Smooth muscle cell (in vitro differentiated cells): ENCODE results near the gene SHROOM2. TPM values are rescaled to one million over a fixed set of nuclear protein-coding genes. Genes with fewer than 3 reads are reported as not detected.

ENCODE experiments used
- DNase-seq: peaks from one replicate; lab custom pipeline; 2025; ENCODE audit not compliant: unreplicated experiment; lab: John Stamatoyannopoulos, UW
- H2AFZ ChIP-seq: fragments of 200-600 bp; sonication (generic); 2 replicates; pipeline ENCODE4 v1.6.0; 2016; ENCODE audit warnings: antibody characterized with exemption, low read depth, mild to moderate bottlenecking
- H3F3A ChIP-seq: fragments of 200-600 bp; sonication (generic); 2 replicates; pipeline ENCODE4 v1.6.0; 2017; ENCODE audit warnings: antibody characterized with exemption, low read depth
- H3K27ac ChIP-seq: fragments of 200-600 bp; sonication (generic); 2 replicates; pipeline ENCODE4 v1.5.1; 2016; ENCODE audit warnings: low read depth, mild to moderate bottlenecking
- H3K27me3 ChIP-seq: fragments of 200-600 bp; sonication (generic); 2 replicates; pipeline ENCODE4 v1.6.1; 2016; ENCODE audit warnings: low read depth, mild to moderate bottlenecking
- H3K36me3 ChIP-seq: fragments of 200-600 bp; sonication (generic); 2 replicates; pipeline ENCODE4 v1.5.1; 2016; ENCODE audit warnings: low read depth
- H3K4me1 ChIP-seq: fragments of 200-600 bp; sonication (generic); 2 replicates; pipeline ENCODE4 v1.5.1; 2016; ENCODE audit warnings: low read depth
- H3K4me2 ChIP-seq: fragments of 200-600 bp; sonication (generic); 2 replicates; pipeline ENCODE4 v1.6.0; 2016; ENCODE audit warnings: mild to moderate bottlenecking
- H3K4me3 ChIP-seq: fragments of 200-600 bp; sonication (generic); 2 replicates; pipeline ENCODE4 v1.5.1; 2016; ENCODE audit warnings: mild to moderate bottlenecking
- H3K79me2 ChIP-seq: fragments of 200-600 bp; sonication (generic); 2 replicates; pipeline ENCODE4 v1.6.0; 2016; ENCODE audit warnings: low read depth, mild to moderate bottlenecking
- H3K9ac ChIP-seq: fragments of 200-600 bp; sonication (generic); 2 replicates; pipeline ENCODE4 v1.6.0; 2016; ENCODE audit warnings: low read depth
- H3K9me3 ChIP-seq: fragments of 200-600 bp; sonication (generic); replicated peaks from 2 replicates; pipeline ENCODE4 v1.5.1; 2016; ENCODE audit warnings: low read depth
- H4K20me1 ChIP-seq: fragments of 200-600 bp; sonication (generic); 2 replicates; pipeline ENCODE4 v1.6.0; 2016; ENCODE audit warnings: low read depth
- WGBS: methylation state at CpG from one replicate; pipeline ENCODE4 v1.1.7; 2016; ENCODE audit warnings: low lambda C conversion rate; 5-methylcytosine and 5-hydroxymethylcytosine counted together
- polyA plus RNA-seq: library from polyadenylated mRNA; unstranded; fragments of >200 nt; fragmentation: Nextera tagmentation; extraction: Ambion mirVana; gene quantifications from 2 replicates; pipeline ENCODE4 v1.2.1, GENCODE V29; 2016
- total RNA-seq: library from RNA; depleted of rRNA; stranded (reverse); fragments of >200 nt; gene quantifications from 2 replicates; pipeline ENCODE4 v1.2.3, GENCODE V29; 2014
- TF ChIP-seq, protein P1 (sequence below): fragments of 200-600 bp; sonication (generic); IDR thresholded peaks from 2 replicates; pipeline ENCODE4 v1.5.1; 2017; ENCODE audit warnings: borderline replicate concordance, mild to moderate bottlenecking, antibody characterized with exemption; ENCODE audit not compliant: insufficient read depth, poor library complexity, severe bottlenecking

Gene SHROOM2
- total and polyA plus RNA-seq, 2 experiments from 2014 or later: 5.5 to 8.9 TPM

DNA sequence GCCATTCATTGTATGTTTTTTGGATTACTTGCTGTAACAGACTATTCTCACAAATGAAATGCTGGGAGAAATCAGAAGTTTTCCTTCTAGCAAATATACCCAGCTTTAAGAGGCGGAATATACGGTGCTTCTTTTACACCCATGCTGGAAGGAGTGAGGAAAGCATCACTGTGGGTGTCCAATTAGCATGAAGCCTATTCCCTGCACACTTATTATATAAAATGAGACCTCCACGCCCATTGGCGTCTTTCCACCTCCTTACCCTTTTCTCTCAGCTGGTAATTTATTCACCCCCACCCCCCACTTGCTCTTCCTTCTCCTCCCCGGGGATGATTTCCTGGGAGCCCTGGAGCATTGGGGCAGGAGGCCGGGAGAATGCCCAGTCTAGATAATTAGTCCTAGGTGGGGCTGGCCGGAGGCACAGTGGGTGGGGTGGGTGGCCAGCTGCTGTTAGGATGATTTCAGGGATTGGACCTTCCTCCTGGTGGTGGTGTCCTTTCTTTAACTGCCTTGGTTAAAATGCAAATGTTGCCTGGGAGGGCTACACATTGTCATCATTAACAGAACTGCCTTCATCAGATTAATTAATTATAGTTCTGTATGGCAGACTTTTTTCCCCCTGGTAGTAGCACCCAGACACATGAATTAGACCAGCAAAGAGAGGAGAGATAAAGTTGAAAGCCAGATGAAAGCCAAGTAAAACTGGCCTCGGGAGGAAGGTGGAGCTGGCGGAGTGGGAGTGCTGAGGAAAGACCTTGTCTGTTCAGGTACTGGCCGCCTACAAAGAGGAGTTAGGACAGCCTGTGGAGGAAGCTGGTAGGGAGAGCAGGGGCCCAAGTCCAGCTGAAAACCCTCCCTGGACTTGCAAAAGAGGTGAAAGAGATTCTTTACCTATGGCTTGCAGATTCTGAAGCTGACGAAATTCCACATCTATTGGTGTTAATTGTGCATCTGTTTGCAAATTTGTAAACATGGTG, 11.4 kb downstream of the SHROOM2 start:
- Histone ChIP-seq H3K27me3 (no peaks in the 10 kb centered on the region), H3K9ac (no peak overlapping the region), H3K9me3 (no peaks in the 10 kb centered on the region), H3K36me3 (no peaks in the 10 kb centered on the region), H3K4me3 (no peak overlapping the region), H2AFZ (no peak overlapping the region), H4K20me1 (no peaks in the 10 kb centered on the region), H3K27ac (no peak overlapping the region), H3K4me1 (no peaks in the 10 kb centered on the region), H3K4me2 (no peak overlapping the region), H3K79me2 (peaks cover 3% of the 10 kb centered on the region), H3F3A (no peaks in the 10 kb centered on the region)
- 73% methylated on average over 11 of the region's 11 CpGs for WGBS
- TF ChIP-seq, protein P1, sequence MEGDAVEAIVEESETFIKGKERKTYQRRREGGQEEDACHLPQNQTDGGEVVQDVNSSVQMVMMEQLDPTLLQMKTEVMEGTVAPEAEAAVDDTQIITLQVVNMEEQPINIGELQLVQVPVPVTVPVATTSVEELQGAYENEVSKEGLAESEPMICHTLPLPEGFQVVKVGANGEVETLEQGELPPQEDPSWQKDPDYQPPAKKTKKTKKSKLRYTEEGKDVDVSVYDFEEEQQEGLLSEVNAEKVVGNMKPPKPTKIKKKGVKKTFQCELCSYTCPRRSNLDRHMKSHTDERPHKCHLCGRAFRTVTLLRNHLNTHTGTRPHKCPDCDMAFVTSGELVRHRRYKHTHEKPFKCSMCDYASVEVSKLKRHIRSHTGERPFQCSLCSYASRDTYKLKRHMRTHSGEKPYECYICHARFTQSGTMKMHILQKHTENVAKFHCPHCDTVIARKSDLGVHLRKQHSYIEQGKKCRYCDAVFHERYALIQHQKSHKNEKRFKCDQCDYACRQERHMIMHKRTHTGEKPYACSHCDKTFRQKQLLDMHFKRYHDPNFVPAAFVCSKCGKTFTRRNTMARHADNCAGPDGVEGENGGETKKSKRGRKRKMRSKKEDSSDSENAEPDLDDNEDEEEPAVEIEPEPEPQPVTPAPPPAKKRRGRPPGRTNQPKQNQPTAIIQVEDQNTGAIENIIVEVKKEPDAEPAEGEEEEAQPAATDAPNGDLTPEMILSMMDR: no peak
- DNase-seq: no peak

DNA sequence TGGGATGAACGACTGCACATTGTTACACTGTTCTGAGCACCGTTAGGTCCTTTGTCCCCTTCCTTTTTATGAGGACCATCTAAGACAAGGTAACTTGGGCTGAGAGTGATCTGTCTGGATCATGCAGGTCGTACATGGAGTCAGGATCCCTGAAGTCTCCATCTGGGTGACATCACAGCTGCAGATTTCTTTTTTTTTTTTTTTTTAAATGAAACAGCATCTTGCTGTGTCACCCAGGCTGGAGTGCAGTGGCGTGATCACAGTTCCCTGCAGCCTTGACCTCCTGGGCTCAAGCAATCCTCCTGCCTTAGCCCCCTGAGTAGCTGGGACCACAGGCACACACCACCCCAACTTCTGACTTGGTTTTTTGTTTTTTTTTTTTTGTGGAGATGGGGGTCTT, 16.5 kb downstream of the SHROOM2 start:
- no peak overlapping the region for H3K4me3 ChIP-seq
- H3F3A ChIP-seq: no peaks in the 10 kb centered on the region
- no peak overlapping the region for H2AFZ ChIP-seq
- H3K27me3 ChIP-seq: no peaks in the 10 kb centered on the region
- H3K9ac ChIP-seq: no peak overlapping the region
- no peak overlapping the region for H3K4me2 ChIP-seq
- WGBS: 78% methylated on average over 4 of the region's 4 CpGs
- H3K4me1 ChIP-seq: no peaks in the 10 kb centered on the region
- peaks cover 3% of the 10 kb centered on the region for H3K79me2 ChIP-seq
- H3K27ac ChIP-seq: no peak overlapping the region
- no peaks in the 10 kb centered on the region for H3K36me3 ChIP-seq
- no peaks in the 10 kb centered on the region for H3K9me3 ChIP-seq
- TF ChIP-seq, protein P1: no peak
- no peak for DNase-seq
- H4K20me1 ChIP-seq: no peaks in the 10 kb centered on the region

DNA sequence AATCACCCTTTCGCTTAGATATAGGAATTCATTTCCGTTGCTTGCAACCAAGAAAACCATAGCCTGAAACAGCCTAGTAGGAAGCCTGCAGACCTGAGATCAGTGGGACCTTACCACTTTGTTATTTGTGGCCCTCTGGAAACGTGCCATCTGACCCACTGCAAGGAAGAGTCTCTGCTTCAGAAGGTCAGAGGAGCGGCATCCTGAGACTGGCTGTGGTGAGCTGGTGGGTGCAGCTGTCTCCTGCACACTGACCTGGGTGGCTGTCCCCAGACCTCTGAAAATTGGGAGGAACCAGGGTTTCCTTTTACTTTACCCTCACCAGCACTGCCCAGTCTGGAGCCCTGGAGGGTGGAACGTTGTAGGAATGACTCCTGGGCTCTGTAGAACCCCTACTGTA, 18.2 kb downstream of the SHROOM2 start:
- no peaks in the 10 kb centered on the region for H3K9me3 ChIP-seq
- H3K4me2 ChIP-seq: no peak overlapping the region
- no peaks in the 10 kb centered on the region for H3K36me3 ChIP-seq
- H3K79me2 ChIP-seq: peaks cover 3% of the 10 kb centered on the region
- H3K27me3 ChIP-seq: no peaks in the 10 kb centered on the region
- H3K4me1 ChIP-seq: no peaks in the 10 kb centered on the region
- 70% methylated on average over 5 of the region's 5 CpGs for WGBS
- no peak for DNase-seq
- no peaks in the 10 kb centered on the region for H4K20me1 ChIP-seq
- TF ChIP-seq, protein P1: no peak
- no peak overlapping the region for H3K4me3 ChIP-seq
- H3K9ac ChIP-seq: no peak overlapping the region
- no peak overlapping the region for H2AFZ ChIP-seq
- H3F3A ChIP-seq: no peaks in the 10 kb centered on the region
- no peak overlapping the region for H3K27ac ChIP-seq

DNA sequence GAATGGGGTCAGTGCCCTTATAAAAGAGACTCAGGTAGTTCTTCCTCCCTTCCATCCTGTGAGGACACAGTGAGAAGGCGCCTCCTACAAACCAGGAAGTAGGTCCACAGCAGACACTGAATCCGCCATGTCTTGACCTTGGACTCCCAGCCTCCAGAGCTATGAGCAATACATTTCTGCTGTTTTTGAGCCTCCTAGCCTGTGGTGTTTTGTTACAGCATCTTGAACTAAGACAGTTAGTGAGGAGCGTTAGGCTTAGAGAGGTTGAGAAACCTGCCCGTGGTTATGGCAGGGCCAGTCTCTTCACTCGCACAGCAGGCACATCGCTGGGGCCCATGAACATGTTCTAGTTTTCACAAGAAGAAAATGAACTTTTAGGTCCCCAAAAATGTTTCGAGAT, 19.7 kb downstream of the SHROOM2 start:
- H2AFZ ChIP-seq: no peak overlapping the region
- WGBS: 85% methylated on average over 7 of the region's 7 CpGs
- TF ChIP-seq, protein P1: no peak
- no peaks in the 10 kb centered on the region for H3K27me3 ChIP-seq
- H3K4me3 ChIP-seq: no peak overlapping the region
- H3K4me2 ChIP-seq: no peak overlapping the region
- H4K20me1 ChIP-seq: no peaks in the 10 kb centered on the region
- no peaks in the 10 kb centered on the region for H3K36me3 ChIP-seq
- DNase-seq: no peak
- no peak overlapping the region for H3K27ac ChIP-seq
- H3K79me2 ChIP-seq: peaks cover 3% of the 10 kb centered on the region
- H3F3A ChIP-seq: no peaks in the 10 kb centered on the region
- no peak overlapping the region for H3K9ac ChIP-seq
- H3K9me3 ChIP-seq: no peaks in the 10 kb centered on the region
- no peaks in the 10 kb centered on the region for H3K4me1 ChIP-seq
